Stimulated activated naive CD8-positive, alpha-beta T cell treated with anti-CD3 and anti-CD28 coated beads, Interleukin-15, Interleukin-2, amounts not matched to agents 100 ng/mL and 50 ng/mL, for 24 hours (primary cell): ENCODE data around the gene LCA5.

Experiments
- H3K27ac Mint-ChIP-seq: one replicate; pipeline ENCODE4 v1.8.0; 2021; ENCODE audit warnings: mild to moderate bottlenecking, mixed read lengths
- H3K27me3 Mint-ChIP-seq: one replicate; pipeline ENCODE4 v1.8.0; 2021; ENCODE audit warnings: mixed read lengths
- H3K36me3 Mint-ChIP-seq: one replicate; pipeline ENCODE4 v1.8.0; 2021; ENCODE audit warnings: low read depth, mixed read lengths
- H3K4me1 Mint-ChIP-seq: one replicate; pipeline ENCODE4 v1.8.0; 2021; ENCODE audit warnings: low read depth, mixed read lengths
- H3K4me3 Mint-ChIP-seq: one replicate; pipeline ENCODE4 v1.8.0; 2021; ENCODE audit warnings: mild to moderate bottlenecking, mixed read lengths
- H3K9me3 Mint-ChIP-seq: one replicate; pipeline ENCODE4 v1.8.0; 2021; ENCODE audit warnings: mixed read lengths

LCA5 gene

DNA sequence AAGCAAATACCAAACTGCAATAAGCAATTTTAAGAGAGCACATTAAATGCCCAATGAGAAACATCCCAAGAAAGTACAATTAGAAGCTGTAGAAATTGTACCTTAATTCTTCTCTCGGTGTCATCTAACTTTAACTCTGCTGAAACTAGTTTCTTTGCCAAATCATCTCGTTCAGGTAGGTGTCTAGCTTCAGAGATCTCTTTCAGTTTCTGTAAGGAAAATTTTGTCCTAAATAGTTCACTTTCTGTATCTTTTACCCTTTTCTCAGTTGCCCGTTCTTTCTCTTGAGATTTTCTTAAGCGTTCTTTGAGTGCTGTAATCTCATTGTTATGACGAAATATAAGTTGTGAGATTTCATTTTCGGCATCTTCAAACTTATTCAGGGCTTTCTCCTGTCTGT is 24.1 kb downstream of the LCA5 start:
- H3K4me3 Mint-ChIP-seq, result no peak overlapping the region
- H3K27ac Mint-ChIP-seq, result no peak overlapping the region
- H3K4me1 Mint-ChIP-seq, result no peaks in the 10 kb centered on the region
- H3K9me3 Mint-ChIP-seq, result no peaks in the 10 kb centered on the region
- H3K27me3 Mint-ChIP-seq, result no peaks in the 10 kb centered on the region
- no peaks in the 10 kb centered on the region for H3K36me3 Mint-ChIP-seq

DNA sequence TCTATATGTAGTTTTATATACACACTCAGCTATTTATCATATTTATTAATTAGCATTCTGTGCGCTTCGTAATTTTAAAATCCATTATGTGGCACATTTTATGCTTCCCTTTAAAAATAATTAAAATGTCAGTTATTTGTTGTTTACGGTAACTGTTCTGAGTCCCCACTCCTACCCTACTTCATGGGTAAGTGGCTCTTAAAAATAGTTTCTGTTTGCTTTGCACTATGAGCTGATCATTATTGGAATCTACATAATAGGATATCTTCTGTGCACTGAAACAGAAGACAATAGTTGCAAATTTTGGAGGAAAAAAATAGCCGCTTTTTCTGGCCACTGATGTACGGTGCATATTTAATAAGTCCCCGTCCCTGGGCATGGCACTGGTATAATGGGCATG is 25.2 kb downstream of the LCA5 start:
- Mint-ChIP-seq H3K4me1 (no peaks in the 10 kb centered on the region), H3K36me3 (no peaks in the 10 kb centered on the region), H3K9me3 (no peaks in the 10 kb centered on the region), H3K27me3 (no peaks in the 10 kb centered on the region), H3K27ac (no peak overlapping the region), H3K4me3 (no peak overlapping the region)

DNA sequence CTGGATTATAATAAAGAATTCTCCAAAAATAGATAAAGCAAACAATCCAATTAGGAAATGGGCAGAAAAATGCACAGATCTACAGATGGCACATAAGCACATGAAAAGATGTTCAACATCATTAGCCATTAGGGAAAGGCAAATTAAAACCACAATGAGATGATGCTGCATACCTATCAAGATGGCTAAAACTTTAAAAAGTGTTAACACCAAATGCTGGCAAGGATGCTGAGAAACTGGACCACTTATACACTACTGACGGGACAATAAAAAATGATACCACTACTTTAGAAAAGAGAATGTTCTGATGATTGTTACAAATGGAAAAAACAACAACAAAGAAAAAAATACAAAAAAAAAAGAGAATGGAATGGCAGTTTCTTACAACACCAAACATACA is 26.5 kb downstream of the LCA5 start:
- H3K9me3 Mint-ChIP-seq, result no peaks in the 10 kb centered on the region
- H3K36me3 Mint-ChIP-seq, result no peaks in the 10 kb centered on the region
- no peaks in the 10 kb centered on the region for H3K27me3 Mint-ChIP-seq
- H3K4me3 Mint-ChIP-seq, result no peak overlapping the region
- no peak overlapping the region for H3K27ac Mint-ChIP-seq
- H3K4me1 Mint-ChIP-seq, result no peaks in the 10 kb centered on the region

DNA sequence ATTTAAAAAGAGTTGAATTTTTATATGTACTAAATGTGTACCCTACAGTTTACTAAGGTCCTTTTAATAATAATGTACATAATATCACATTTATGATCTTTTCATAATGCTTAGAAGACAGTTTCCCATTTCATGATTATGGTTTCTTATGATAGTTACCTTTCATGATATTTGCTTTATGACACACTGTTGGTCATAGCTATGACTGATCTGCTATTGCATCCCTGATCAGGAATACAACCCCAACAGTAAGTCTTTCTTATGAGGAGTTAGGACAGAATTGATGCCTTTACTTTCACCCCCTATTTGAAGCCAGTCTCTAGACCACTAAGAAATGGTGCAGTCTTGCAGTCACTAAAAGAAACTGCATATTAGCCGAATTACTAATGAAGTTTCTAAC is 31.0 kb downstream of the LCA5 start:
- Mint-ChIP-seq H3K27ac (no peak overlapping the region), H3K4me3 (no peak overlapping the region), H3K9me3 (no peaks in the 10 kb centered on the region), H3K4me1 (no peaks in the 10 kb centered on the region), H3K36me3 (no peaks in the 10 kb centered on the region), H3K27me3 (no peaks in the 10 kb centered on the region)

DNA sequence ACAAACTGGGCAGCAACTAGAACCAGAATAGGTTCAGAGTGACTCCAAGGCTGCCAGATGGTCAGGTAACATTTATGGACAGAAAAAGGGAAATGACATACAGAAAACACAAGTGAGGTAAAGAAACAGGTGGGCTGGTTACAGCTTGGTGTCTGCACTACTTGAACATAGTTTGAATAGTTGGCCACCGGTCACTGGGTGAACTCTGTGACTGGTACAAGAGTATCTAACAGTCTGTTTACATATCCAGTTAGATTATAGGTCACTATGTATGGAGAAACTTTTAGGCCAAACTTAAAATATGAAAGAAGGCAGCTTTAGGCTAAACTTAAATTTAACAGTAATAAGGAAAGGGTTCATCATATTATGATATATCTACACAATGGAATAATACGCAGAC is 32.9 kb downstream of the LCA5 start:
- Mint-ChIP-seq H3K9me3 (no peaks in the 10 kb centered on the region), H3K27ac (no peak overlapping the region)

DNA sequence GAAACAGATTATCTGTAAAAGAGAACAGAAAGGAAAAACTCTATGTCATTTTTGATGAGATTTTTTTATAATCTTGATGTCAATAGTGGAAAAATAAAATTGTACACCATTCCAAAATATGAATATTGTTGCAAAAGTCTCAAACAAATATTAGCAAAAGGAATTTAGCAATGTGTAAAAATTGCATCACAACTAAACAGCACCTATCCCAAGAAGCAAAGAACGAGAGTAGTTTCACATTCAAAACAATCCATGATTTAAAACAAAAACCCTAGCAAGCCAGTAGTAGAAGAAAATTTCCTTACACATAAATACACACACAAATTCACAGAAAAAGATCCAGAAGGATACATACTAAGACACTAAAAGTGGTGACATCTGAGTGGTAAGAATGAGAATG is 38.4 kb downstream of the LCA5 start:
- Mint-ChIP-seq H3K36me3 (no peaks in the 10 kb centered on the region), H3K27me3 (no peaks in the 10 kb centered on the region), H3K9me3 (no peaks in the 10 kb centered on the region), H3K4me3 (no peak overlapping the region), H3K27ac (no peak overlapping the region), H3K4me1 (no peaks in the 10 kb centered on the region)

More for the DNA sequence above, 32.9 kb downstream of the LCA5 start:
- H3K27me3 Mint-ChIP-seq, result no peaks in the 10 kb centered on the region
- no peaks in the 10 kb centered on the region for H3K4me1 Mint-ChIP-seq
- H3K4me3 Mint-ChIP-seq, result no peak overlapping the region
- H3K36me3 Mint-ChIP-seq, result no peaks in the 10 kb centered on the region

DNA sequence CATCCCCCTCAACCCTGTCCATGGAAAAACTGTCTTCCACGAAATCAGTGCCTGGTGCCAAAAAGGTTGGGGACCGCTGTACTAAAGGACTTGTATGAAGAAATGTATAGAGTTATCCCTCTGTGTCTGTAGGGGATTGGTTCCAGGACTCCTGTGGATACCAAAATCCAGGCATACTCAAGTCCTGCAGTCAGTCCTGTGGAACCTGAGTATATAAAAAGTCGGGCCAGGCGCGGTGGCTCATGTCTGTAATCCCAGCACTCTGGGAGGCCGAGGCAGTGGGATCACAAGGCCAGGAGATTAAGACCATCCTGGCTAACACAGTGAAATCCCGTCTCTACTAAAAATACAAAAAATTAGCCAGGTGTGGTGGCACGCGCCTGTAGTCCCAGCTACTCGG is 42.0 kb downstream of the LCA5 start:
- Mint-ChIP-seq H3K27ac (no peak overlapping the region), H3K27me3 (no peaks in the 10 kb centered on the region), H3K4me3 (no peak overlapping the region), H3K9me3 (no peaks in the 10 kb centered on the region), H3K4me1 (no peaks in the 10 kb centered on the region), H3K36me3 (no peaks in the 10 kb centered on the region)

DNA sequence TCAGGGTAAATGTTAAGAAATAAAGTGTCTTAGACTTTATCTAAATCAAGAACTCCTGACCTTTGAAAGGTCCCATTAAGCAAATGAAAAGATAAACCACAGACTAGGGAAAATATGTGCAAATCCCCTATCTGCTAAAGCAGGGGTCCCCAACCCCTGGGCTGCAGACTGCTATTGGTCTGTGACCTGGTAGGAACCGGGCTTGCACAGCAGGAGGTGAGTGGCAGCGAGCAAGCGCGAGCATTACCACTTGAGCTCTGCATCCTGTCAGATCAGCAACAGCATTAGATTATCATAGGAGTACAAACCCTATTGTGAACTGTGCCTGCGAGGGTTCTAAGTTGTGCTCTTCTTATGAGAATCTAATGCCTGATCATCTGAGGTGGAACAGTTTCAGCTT is 42.4 kb downstream of the LCA5 start:
- Mint-ChIP-seq H3K9me3 (no peaks in the 10 kb centered on the region), H3K4me1 (no peaks in the 10 kb centered on the region), H3K27me3 (no peaks in the 10 kb centered on the region), H3K27ac (no peak overlapping the region), H3K4me3 (no peak overlapping the region), H3K36me3 (no peaks in the 10 kb centered on the region)

DNA sequence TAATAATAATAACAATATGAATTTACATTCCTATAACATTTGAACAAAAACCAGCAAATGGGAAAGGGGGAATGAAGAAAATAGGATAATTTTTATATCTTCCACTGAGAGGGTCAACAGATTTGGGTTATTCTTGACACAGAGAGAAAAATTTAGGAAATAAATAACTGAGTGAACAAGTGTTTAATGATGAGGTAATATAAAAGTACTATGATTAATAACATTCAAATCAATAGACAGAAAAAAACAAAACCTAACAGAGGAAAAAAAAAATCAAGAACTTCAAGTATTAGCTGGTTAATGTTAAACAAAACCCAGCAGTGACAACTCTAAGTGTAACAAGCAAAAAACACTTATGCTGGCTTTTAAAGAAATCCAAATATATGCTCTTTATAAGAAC is 66.5 kb downstream of the LCA5 start:
- H3K27ac Mint-ChIP-seq, result no peak overlapping the region
- H3K4me1 Mint-ChIP-seq, result no peaks in the 10 kb centered on the region
- peaks cover 23% of the 10 kb centered on the region for H3K27me3 Mint-ChIP-seq
- H3K9me3 Mint-ChIP-seq, result no peaks in the 10 kb centered on the region
- H3K36me3 Mint-ChIP-seq, result no peaks in the 10 kb centered on the region
- no peak overlapping the region for H3K4me3 Mint-ChIP-seq

DNA sequence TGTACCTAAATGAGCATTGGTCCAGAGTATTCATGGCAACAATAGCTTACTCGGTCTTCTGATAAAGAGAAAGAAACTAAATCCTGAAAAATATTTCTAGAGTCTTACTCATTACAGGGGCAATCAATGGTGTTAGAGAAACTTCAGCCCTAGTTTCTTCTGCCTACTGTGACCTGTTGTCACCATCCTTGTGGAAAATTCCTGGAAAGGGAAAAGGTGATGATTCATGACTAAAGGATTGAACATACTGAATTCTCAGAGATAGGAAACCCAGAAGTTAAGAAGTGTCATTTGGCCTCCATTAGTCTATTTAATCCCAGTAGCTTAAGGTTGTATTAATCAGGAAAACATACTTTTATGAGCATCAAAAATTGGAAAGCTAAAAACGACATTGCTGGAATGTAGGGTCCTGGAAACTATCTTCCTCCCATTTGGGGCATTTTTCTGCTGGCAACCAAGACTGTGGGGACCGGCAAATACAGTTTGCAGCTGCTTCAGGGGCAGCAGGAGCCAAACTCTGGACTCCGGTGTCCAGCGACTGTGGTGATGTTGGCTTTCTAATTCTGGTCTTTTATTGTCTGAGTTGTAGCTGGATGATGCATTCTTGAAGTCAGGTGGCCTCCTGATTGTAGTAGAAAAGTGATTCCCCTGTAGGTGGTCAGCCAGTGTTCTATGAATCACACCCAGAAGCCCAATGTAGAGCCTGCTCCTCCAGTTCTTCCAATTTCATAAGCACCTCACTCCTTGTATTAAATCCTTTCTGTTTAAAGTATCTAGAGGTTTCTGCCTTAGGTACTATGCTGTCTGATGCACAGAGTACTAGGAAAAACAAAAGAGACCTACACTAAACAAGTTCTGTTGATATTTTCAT is 67.6 kb downstream of the LCA5 start:
- peaks cover 23% of the 10 kb centered on the region for H3K27me3 Mint-ChIP-seq

DNA sequence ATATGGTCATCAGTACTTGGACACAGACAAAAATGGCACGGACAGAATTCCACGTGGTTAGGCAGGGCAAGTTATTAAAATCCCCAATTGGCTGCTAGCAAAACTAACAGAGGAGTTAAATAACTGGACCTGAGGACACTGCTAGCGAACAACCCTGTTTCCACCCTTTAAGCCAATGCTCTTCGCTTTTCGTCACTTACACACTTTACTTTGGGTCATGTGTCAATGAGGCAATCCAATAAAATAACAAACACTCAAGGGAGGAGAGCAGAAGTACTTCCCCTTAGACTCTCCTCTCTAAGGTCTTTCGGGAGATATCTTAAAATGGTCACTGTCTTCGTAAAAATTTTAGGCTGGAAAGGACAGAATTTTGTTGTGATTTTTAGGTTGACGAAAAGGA is 68.6 kb downstream of the LCA5 start:
- Mint-ChIP-seq H3K4me3 (no peak overlapping the region), H3K27ac (no peak overlapping the region), H3K36me3 (no peaks in the 10 kb centered on the region), H3K4me1 (no peaks in the 10 kb centered on the region), H3K9me3 (no peaks in the 10 kb centered on the region), H3K27me3 (peaks cover 23% of the 10 kb centered on the region)

More for the DNA sequence above, 67.6 kb downstream of the LCA5 start:
- Mint-ChIP-seq H3K36me3 (no peaks in the 10 kb centered on the region), H3K27ac (no peak overlapping the region), H3K4me3 (no peak overlapping the region), H3K9me3 (no peaks in the 10 kb centered on the region), H3K4me1 (no peaks in the 10 kb centered on the region)

DNA sequence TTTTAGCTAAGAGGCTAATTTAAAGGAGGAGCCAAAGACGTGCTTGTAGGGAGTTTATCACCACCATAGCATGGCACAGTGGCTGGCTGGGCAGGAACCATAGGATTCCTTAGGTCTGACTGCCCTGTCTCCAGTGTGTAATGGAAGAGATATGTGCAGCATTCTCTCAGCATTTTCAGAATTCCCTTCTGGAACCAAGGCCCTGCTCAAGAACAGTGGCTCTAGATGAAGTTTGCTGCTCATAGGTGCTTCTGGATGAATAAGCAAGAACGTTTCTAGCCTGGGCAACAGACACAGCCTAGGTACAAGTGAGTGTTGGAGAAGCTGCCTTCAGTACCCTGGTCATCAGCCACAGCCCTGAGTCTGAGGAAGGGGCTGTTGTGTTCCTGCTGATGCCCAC is 69.1 kb downstream of the LCA5 start:
- peaks cover 23% of the 10 kb centered on the region for H3K27me3 Mint-ChIP-seq
- no peaks in the 10 kb centered on the region for H3K36me3 Mint-ChIP-seq
- no peak overlapping the region for H3K27ac Mint-ChIP-seq
- no peak overlapping the region for H3K4me3 Mint-ChIP-seq
- no peaks in the 10 kb centered on the region for H3K4me1 Mint-ChIP-seq
- no peaks in the 10 kb centered on the region for H3K9me3 Mint-ChIP-seq

DNA sequence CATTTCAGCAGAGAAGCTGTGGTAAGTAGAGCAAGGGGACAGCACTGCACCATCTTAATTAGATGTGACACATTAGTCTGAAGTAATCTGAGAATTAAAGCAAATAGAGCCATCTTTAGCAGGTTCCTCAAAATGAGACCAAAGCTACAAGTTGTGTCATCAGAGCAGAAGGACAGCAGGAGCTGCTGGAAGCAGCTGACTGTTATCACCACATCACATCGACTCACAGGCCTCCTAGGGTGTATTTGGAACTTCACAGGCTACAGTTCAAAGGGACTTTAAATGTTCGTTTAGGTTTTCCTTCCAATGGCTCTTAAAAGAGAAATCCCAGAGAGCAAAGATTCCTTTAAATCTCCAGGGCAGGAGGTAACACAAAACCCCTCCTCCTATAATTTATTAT is 69.5 kb downstream of the LCA5 start:
- Mint-ChIP-seq H3K9me3 (no peaks in the 10 kb centered on the region), H3K27ac (no peak overlapping the region), H3K27me3 (peaks cover 23% of the 10 kb centered on the region), H3K4me3 (no peak overlapping the region), H3K36me3 (no peaks in the 10 kb centered on the region), H3K4me1 (no peaks in the 10 kb centered on the region)

DNA sequence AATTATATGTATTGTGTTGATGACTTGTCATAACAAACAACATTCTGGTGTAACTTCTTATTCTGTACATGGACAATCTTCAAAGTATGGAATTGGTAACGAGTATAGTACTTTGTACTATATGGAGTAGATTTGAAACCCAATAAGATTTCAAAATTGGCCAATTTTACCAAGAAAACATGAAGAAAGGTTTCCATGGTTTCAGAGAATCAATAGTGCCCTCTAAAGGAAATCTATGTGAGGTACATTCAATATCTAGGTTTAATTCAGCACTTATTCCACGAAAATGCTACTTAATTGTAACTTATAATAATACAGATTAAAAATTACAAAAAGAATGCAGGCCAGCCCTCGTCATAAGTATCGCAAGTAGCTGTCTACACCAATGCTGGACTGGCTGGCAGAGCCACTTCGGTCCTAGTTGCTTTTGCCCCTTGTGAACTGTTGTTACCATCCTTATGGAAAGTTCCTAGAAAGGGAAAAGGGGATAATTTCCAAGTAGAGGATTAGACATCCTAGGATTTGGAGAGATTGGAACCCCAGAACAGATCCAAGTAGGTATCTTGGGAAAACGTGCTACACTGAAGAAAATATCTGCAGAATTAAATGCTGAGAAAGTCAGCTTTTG is 70.9 kb downstream of the LCA5 start:
- H3K27me3 Mint-ChIP-seq, result peaks cover 19% of the 10 kb centered on the region
- H3K27ac Mint-ChIP-seq, result no peak overlapping the region
- H3K4me3 Mint-ChIP-seq, result no peak overlapping the region
- no peaks in the 10 kb centered on the region for H3K4me1 Mint-ChIP-seq
- H3K36me3 Mint-ChIP-seq, result no peaks in the 10 kb centered on the region
- H3K9me3 Mint-ChIP-seq, result no peaks in the 10 kb centered on the region

DNA sequence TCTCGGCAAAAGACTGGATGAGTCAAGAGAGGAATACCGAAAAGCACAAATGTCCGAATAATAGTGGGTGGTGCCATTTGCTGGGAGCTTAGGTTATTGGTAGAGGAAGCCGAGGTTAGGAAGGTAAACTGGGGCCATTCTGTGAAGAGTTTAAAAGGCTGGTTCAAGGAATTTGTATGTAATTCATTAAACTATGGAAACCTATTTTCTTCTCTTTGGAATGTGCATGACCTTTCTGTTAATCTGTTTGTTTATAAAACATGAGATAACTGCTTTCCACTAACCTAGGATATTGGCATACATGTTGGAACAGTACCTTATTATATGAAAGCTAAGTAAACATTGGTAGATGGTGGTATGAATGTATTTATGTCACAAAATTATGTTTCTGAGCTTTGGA is 71.8 kb downstream of the LCA5 start:
- H3K4me3 Mint-ChIP-seq, result no peak overlapping the region
- H3K27ac Mint-ChIP-seq, result no peak overlapping the region
- H3K9me3 Mint-ChIP-seq, result no peaks in the 10 kb centered on the region
- no peaks in the 10 kb centered on the region for H3K4me1 Mint-ChIP-seq
- H3K36me3 Mint-ChIP-seq, result no peaks in the 10 kb centered on the region
- peaks cover 17% of the 10 kb centered on the region for H3K27me3 Mint-ChIP-seq

DNA sequence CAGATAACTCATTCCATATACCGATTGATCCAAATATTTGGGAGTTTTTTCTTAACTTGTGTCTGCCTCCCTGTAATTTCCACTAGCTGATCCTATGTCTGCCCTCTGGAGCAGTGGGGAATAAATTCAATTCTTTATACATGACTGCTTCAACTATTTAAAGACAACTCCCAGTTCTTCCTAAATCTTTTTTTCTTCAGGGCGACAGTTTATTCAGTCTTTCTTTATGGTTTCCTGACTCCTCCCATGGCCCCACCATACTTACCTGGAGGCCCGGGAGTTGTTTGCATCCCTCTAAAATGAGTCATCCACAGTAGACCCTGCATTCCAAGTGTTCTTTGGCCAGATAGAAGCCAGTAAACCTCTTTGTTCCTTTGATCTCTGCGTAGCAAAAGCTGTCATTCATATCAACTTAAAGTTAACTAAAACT is 73.6 kb downstream of the LCA5 start:
- H3K4me3 Mint-ChIP-seq, result no peak overlapping the region
- H3K27me3 Mint-ChIP-seq, result peaks cover 17% of the 10 kb centered on the region
- no peaks in the 10 kb centered on the region for H3K4me1 Mint-ChIP-seq
- no peaks in the 10 kb centered on the region for H3K36me3 Mint-ChIP-seq
- no peak overlapping the region for H3K27ac Mint-ChIP-seq
- H3K9me3 Mint-ChIP-seq, result no peaks in the 10 kb centered on the region
